Tibial artery (tissue), 4 donors: Measurements from ENCODE around the gene ELL.
"Not testable (repeated sequence)": the region's sequence is repeated elsewhere in the genome, so short reads cannot be mapped to it uniquely, and the experiment has no call there.

Source experiments
- DNase-seq, 2 donors: peaks; one replicate each; pipeline ENCODE4 v3.0.0-alpha.2; 2019
- H3K27ac ChIP-seq, 2 donors: fragments of 200-600 bp; sonication (generic) in 1 of 2; 1 replicate in 1 of 2; 2 replicates in 1 of 2; pipeline ENCODE4 v1.5.1; 2018 to 2019; ENCODE audit warnings: mild to moderate bottlenecking in 1 of 2
- H3K27me3 ChIP-seq, 2 donors: fragments of 200-600 bp; sonication (generic) in 1 of 2; one replicate each; pipeline versions ENCODE4 v1.5.1 to v1.6.0; 2016 to 2019
- H3K36me3 ChIP-seq, 3 donors: fragments of 200-600 bp; sonication (generic) in 2 of 3; one replicate each; pipeline ENCODE4 v1.5.1; 2016 to 2019; ENCODE audit warnings: mild to moderate bottlenecking in 2 of 3
- H3K4me1 ChIP-seq, 4 donors: fragments of 200-600 bp; sonication (generic) in 2 of 4; 1 replicate in 3 of 4; 2 replicates in 1 of 4; pipeline ENCODE4 v1.5.1; 2016 to 2019
- H3K4me3 ChIP-seq, 2 donors: fragments of 200-600 bp; sonication (generic) in 1 of 2; 1 replicate in 1 of 2; 2 replicates in 1 of 2; pipeline ENCODE4 v1.5.1; 2018 to 2019; ENCODE audit warnings: mild to moderate bottlenecking in 2 of 2
- H3K9me3 ChIP-seq, 3 donors: fragments of 200-600 bp; sonication (generic) in 1 of 3; one replicate each; pipeline ENCODE4 v1.5.1; 2016 to 2019
- intact Hi-C: fragments of 100-400 bp; cut with DNase I; formaldehyde crosslinking; loops from one replicate; pipeline ENCODE4 v1.15.0; 2023; ENCODE audit warnings: low total_unique reads
- TF ChIP-seq, protein P1 (sequence below), 2 experiments: fragments of 200-600 bp in 1 of 2; fragments of 450-650 bp in 1 of 2; IDR thresholded peaks; one replicate each; pipeline ENCODE4 v1.5.1; 2017 to 2019; ENCODE audit warnings: antibody characterized with exemption in 2 of 2, mild to moderate bottlenecking in 1 of 2, moderate library complexity in 1 of 2

The ELL gene

DNA sequence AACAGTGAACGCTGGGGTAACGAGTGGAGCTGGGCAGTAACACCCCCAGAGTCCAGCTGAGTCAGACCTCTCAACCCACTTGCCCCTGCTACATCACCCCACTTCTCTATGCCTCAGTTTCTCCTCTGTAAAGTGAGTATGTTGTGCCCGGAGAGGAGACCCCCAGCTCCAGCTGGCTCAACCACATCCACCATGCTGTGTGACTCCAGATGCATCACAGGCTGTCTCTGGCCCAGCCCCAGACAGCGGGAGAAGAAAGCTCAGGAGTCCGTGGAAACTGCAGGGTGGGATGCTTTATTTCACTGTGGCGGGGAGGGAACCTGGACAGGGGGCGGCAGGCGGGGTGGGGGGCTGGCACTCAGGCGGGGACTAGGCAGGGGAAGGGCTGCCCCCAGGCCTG lies 9.6 kb upstream of the ELL start:
- H3K36me3 ChIP-seq = peaks cover 32 to 53% (median 41%) of the 10 kb centered on the region in 3 donors
- intact Hi-C loops = no loop called here
- TF ChIP-seq, protein P1, sequence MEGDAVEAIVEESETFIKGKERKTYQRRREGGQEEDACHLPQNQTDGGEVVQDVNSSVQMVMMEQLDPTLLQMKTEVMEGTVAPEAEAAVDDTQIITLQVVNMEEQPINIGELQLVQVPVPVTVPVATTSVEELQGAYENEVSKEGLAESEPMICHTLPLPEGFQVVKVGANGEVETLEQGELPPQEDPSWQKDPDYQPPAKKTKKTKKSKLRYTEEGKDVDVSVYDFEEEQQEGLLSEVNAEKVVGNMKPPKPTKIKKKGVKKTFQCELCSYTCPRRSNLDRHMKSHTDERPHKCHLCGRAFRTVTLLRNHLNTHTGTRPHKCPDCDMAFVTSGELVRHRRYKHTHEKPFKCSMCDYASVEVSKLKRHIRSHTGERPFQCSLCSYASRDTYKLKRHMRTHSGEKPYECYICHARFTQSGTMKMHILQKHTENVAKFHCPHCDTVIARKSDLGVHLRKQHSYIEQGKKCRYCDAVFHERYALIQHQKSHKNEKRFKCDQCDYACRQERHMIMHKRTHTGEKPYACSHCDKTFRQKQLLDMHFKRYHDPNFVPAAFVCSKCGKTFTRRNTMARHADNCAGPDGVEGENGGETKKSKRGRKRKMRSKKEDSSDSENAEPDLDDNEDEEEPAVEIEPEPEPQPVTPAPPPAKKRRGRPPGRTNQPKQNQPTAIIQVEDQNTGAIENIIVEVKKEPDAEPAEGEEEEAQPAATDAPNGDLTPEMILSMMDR (IDR thresholded peaks at IDR 0.05) = no peak
- no peak overlapping the region for H3K4me3 ChIP-seq
- H3K27ac ChIP-seq = no peak overlapping the region
- DNase-seq = no peak
- H3K9me3 ChIP-seq = no peaks in the 10 kb centered on the region
- no peaks in the 10 kb centered on the region for H3K4me1 ChIP-seq
- H3K27me3 ChIP-seq = no peaks in the 10 kb centered on the region

- Histone ChIP-seq H3K9me3 (no peaks in the 10 kb centered on the region), H3K4me3 (no peak overlapping the region), H3K4me1 (no peaks in the 10 kb centered on the region), H3K36me3 (peaks cover 23 to 36% (median 30%) of the 10 kb centered on the region in 3 donors), H3K27ac (no peak overlapping the region), H3K27me3 (no peaks in the 10 kb centered on the region)
- intact Hi-C loops = no loop called here
- TF ChIP-seq, protein P1 (IDR thresholded peaks at IDR 0.05) = no peak
- no peak for DNase-seq
Observed at GRCh38 chr19:18529782-18530181, 7.9 kb upstream of the ELL start.

GRCh38 chr19:18526316-18526715 lies 4.4 kb upstream of the ELL start:
- H3K4me1 ChIP-seq = no peaks in the 10 kb centered on the region
- no peak for DNase-seq
- intact Hi-C loops = no loop called here
- no peak overlapping the region for H3K4me3 ChIP-seq
- no peaks in the 10 kb centered on the region for H3K27me3 ChIP-seq
- H3K9me3 ChIP-seq = no peaks in the 10 kb centered on the region
- peaks cover 1 to 4% (median 4%) of the 10 kb centered on the region in 3 donors for H3K36me3 ChIP-seq
- no peak overlapping the region for H3K27ac ChIP-seq
- TF ChIP-seq, protein P1 (IDR thresholded peaks at IDR 0.05) = no peak

- TF ChIP-seq, protein P1 (IDR thresholded peaks at IDR 0.05) = no peak
- Histone ChIP-seq H3K27me3 (no peaks in the 10 kb centered on the region), H3K9me3 (no peaks in the 10 kb centered on the region), H3K27ac (no peak overlapping the region), H3K4me1 (peaks cover 0 to 15% (median 9%) of the 10 kb centered on the region in 4 donors), H3K4me3 (no peak overlapping the region), H3K36me3 (no peaks in the 10 kb centered on the region)
- DNase-seq = no peak
- intact Hi-C loops = loop anchor here (5.0 kb wide), 1 partner anchor 57 kb away; no protein-coding TSS in a partner anchor
Observed at GRCh38 chr19:18523841-18524240, 2.0 kb upstream of the ELL start.

DNA sequence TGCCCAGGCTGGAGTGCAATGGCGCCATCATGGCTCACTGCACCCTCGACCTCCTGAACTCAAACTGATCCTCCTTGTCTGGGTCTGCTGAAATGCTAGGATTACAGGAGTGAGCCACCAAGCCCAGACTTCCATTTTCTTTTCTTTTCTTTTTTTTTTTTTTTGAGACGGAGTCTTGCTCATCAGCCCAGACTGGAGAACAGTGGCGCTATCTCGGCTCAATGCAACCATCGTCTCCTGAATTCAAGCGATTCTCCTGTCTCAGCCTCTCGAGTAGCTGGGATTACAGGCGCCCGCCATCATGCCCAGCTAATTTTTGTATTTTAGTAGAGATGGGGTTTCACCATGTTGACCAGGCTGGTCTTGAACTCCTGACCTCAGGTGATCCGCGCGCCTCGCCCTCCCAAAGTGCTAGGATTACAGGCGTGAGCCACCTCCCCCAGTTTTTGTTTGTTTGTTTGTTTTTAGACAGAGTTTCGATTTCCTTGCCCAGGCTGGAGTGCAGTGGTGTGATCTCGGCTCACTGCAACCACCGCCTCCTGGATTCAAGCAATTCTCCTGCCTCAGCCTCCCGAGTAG lies 1.1 kb upstream of the ELL start:
- not testable (repeated sequence) for H3K9me3 ChIP-seq, H3K36me3 ChIP-seq, H3K27me3 ChIP-seq, DNase-seq
- Histone ChIP-seq H3K27ac (peak overlapping the region in 1 of 2 donors; percentile 45), H3K4me3 (peak overlapping the region; percentile 7 to 94), H3K4me1 (peaks cover 0 to 19% (median 9%) of the 10 kb centered on the region in 4 donors)
- intact Hi-C loops = loop anchor here (5.0 kb wide), 1 partner anchor 56 kb away; no protein-coding TSS in a partner anchor

- Histone ChIP-seq H3K4me3 (peak overlapping the region; percentile 94 to 98), H3K36me3 (no peaks in the 10 kb centered on the region), H3K27me3 (no peaks in the 10 kb centered on the region), H3K9me3 (no peaks in the 10 kb centered on the region), H3K27ac (peak overlapping the region; percentile 95 to 99), H3K4me1 (peaks cover 0 to 19% (median 9%) of the 10 kb centered on the region in 4 donors)
- intact Hi-C loops = loop anchor here (5.0 kb wide), 1 partner anchor 55 kb away; no protein-coding TSS in a partner anchor
- peak; percentile 100 for DNase-seq
- TF ChIP-seq, protein P1 (IDR thresholded peaks at IDR 0.05) = peak in 1 of 2 experiments; percentile 9
Observed at GRCh38 chr19:18522124-18522861, 423 bp upstream of the ELL start.
